Fibroblast of skin of back (primary cell): Measurements from ENCODE around the gene FAM72C. TPM values are rescaled to one million over a fixed set of nuclear protein-coding genes. Genes with fewer than 3 reads are reported as not detected.
"Not testable (repeated sequence)": the region's sequence is repeated elsewhere in the genome, so short reads cannot be mapped to it uniquely, and the experiment has no call there.

Experiments used
- DNase-seq: peaks from one replicate; pipeline ENCODE4 v3.0.0-alpha.2; 2013
- polyA plus RNA-seq, 2 experiments: library from polyadenylated mRNA; unstranded; fragments of 120-200 nt; gene quantifications; one replicate each; pipeline ENCODE4 v1.2.1, GENCODE V29; 2013; ENCODE audit not compliant: insufficient read length in 2 of 2

Gene FAM72C
- 2.7 TPM for polyA plus RNA-seq (2013, experiment 1 of 2; ENCODE audit: insufficient read length)
- 0.65 TPM for polyA plus RNA-seq (2013, experiment 2 of 2; ENCODE audit: insufficient read length)

DNA sequence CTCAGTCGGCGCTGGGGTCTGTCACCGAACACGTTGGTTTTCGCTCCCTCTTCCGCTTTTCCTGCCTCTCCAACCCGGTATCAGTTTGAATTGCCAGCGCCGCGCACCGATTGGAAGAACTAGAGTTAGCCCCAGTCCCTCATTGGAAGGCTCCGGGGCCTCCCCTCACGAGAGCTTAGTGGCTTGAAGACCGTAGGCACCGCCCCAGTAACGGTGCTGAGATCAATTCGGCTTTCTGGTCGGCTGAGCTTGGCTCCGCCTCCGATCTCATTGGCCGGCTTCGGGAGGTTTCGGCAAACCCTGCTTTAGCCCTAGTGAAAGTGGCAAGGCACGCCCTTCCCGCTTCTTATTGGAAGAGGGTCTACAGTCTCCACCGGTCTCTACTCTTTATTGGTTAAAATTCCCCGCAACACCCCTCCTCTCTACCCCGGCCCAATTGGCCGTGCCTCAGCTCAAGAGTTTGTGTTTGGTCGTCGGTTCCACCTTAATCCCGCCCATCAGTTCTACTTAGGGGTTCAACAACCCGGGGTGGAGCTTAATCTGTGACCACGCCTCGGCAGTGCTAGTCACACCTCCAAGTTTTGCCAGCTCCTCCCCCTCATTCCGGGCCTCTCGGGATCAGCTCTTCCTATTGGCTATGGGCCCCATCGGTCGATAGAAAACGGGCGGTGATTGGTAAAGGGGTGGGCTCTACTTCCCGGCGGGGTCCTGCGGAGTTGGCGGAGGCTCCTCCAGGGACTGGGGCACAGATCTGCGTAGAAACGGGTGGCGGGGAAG, at the start of gene FAM72C:
Gene FAM72C, minus strand, starts transcription at position 63 of the 777 bp plus-strand sequence. CDS start 845 bp downstream, outside the sequence.
- DNase-seq, result not testable (repeated sequence)

DNA sequence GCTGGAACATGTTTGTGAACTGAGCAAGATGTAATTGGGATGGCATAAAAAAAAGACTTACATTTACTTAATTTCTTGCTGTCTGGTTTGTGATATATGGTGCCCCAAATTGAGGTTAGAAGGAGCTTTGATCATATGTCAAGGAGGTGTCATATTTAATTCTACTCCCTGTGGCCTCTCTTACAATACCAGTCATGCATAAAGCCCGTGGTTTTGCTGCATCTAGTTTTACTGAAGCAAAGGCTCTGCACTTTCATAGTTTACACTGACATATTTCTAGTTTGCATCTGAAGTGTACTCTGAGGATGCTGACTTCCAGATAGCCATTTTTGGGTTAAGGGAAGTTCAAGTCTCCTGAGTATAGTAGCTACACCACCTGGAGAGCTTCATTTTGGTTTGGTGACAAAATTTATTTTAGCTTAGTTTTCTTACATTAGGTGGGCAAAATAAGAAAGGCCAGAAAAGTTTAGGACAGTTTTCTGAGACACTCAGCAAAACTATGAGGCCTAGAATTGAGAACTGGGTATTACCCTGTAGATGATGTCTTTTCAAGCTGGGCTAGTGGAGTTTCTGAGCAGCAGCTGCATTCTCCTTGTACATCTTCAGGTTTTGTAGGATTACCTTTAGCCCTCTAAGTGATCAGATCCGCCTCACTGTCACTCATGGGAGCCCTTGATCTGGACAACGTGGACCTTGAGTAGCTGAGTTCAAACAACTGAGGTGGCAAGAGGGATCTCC, 48.4 kb upstream of the FAM72C start:
- not testable (repeated sequence) for DNase-seq

DNA sequence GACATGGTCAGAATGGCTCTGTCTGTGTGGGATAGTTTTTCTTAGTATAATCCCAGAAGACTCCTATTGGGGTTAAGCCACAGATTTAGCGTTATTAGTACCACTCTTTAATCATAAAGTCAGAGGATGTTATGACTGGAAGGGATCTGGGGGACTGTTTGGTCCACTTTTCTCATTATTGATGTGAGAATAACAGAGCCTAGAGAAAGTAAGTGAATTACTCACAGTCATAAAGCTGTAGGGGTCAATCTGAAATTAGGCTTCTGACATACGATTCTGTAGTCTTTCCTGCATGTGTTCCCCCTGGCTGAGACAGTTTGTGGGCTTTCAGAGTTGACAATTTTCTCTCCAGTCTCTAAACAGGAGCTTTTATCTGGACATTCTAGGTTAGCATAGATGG, 47.3 kb upstream of the FAM72C start:
- DNase-seq, result not testable (repeated sequence)

DNA sequence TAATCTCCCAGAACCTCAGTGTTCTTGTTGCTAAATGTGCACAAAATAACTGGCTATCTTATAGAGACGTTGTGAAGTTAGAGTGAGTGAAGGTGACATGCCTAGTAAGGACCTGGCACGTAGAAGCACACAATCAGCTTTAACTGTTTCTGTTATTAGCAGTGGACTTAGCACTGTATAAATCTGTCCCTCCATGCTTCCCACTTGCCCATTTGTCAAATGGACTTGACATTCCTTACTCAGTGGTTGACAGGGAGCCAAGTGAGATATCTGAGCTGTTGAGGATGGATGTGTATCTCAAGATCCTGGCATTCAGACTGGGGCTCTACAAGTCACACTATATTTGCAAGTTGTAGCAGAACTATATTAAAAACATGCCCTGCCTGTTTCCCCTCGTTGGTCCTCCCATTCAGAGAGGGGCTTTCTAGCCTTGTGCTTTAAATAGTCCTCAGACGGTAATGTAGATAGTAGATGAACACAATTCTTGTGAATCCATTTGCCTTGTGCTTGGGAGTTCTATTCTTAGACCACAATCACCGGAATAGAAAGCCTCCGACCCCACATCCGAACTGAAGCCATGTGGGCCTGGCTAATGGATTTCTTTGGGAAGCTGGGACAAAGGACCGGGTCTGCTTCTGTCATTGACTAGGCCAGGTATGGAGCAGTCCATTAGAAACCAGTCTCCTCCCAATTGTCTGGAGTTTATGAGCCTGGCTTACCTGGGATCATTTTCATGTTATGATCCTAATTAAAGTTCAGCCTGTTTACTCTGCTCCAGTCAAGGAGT, 43.6 kb upstream of the FAM72C start:
- not testable (repeated sequence) for DNase-seq

GRCh38 chr1:144014528-144014927, 42.7 kb upstream of the FAM72C start:
- DNase-seq, result not testable (repeated sequence)

DNA sequence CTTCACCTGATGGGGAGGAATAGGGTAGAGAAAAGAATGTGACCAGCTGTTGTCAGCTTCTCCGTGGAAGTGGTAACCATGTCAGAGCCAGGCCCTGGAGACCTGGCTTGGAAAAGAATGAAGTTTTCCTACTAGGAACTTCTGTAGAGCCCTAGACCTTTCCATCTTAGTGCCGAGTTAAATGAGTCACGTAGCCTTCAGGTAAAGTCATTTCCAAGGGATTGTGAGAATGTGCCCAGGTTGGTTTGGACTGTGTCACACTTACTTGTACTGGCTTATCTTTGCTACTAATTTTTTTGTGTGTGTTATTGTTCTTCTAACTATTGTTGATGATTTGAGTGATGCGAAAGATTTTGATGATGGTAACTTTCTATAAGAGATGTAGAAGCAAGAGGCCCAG, 42.3 kb upstream of the FAM72C start:
- not testable (repeated sequence) for DNase-seq

DNA sequence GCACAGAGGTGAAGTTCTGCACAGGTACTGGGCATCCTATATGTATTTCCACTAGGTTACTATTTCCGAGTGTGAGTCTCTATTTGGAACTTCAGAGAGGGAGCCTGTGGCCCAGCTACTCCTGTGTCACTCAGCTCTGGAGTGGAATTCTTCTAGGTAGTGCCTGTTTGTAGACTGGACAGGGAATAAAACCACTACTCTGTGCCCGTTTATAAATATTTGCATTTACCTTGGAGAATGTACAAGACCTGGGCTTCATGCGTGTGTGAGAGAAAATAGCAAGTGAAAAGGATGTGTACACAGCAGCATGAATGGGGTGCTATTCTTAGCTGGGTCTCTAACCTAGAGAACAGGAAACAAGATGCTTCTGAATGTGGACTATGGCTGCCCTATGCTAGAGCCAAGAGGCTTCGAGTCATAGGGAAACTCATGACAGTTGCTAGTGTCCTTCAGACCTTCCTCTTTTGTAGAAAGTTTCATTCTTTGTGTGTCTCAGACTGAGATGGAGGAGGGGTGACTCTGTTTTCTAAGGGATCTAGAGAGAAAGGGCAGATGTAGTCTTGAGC, 40.5 kb upstream of the FAM72C start:
- DNase-seq, result not testable (repeated sequence)

- DNase-seq, result not testable (repeated sequence)
These were observed 37.6 kb upstream of the FAM72C start for GRCh38 chr1:144009410-144009809.

- not testable (repeated sequence) for DNase-seq
These were observed 32.5 kb upstream of the FAM72C start for GRCh38 chr1:144004259-144004658.

- DNase-seq, result not testable (repeated sequence)
These were observed 31.7 kb upstream of the FAM72C start for GRCh38 chr1:144003306-144004029.

- not testable (repeated sequence) for DNase-seq
These were observed 30.5 kb upstream of the FAM72C start for GRCh38 chr1:144002141-144002881.

GRCh38 chr1:144001077-144001476, 29.3 kb upstream of the FAM72C start:
- DNase-seq, result not testable (repeated sequence)

GRCh38 chr1:143996020-143996419, 24.2 kb upstream of the FAM72C start:
- DNase-seq, result not testable (repeated sequence)

DNA sequence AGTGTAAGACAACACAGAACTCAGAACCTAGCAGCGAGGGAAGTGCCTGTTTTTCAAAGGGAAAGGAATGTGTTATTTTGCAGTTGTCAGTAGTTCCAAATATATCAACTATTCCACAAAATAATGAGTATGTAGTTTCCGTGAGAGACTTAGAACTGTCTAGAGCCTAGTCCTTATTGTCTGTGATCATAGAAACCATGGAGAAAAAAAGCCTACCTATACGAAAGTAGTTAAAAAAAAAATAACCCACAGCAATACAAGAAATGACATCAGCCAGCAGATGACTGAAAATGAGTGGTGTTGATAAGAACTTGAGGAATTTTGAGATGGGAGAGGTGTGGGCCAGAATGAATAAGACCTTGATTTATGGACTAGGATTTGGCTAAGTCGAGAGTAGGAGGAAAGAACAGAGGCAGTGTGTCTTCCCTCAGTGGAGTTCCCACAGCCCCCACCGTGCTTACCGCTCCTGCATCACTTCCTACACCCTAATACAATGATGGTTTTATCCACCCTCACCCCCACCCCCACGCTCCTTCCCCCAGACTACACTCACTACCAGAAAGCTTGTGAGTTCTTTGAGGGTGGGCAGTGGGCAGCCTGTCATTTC, 21.6 kb upstream of the FAM72C start:
- DNase-seq, result not testable (repeated sequence)

GRCh38 chr1:143990699-143991098, 18.9 kb upstream of the FAM72C start:
- DNase-seq, result not testable (repeated sequence)

GRCh38 chr1:143989719-143990118, 17.9 kb upstream of the FAM72C start:
- DNase-seq, result not testable (repeated sequence)

DNA sequence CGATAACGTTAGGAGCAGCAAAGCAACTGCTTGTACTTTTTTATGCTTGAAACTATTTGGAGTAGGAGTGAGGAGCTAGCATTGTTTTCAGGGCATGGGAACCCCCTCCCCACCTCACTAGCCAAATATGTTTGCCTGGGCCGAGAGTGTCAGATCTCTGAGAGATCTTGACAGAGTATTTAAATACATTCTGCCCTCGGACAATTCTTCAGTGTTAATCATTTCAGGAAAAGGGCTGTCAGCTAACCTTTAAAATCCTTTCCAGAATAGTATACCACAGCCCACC, 17.6 kb upstream of the FAM72C start:
- not testable (repeated sequence) for DNase-seq

GRCh38 chr1:143988602-143989426, 17.0 kb upstream of the FAM72C start:
- not testable (repeated sequence) for DNase-seq

GRCh38 chr1:143987868-143988267, 16.1 kb upstream of the FAM72C start:
- not testable (repeated sequence) for DNase-seq
